Fibroblast of skin of back (primary cell): ENCODE data around the gene OSBP2. TPM values are rescaled to one million over a fixed set of nuclear protein-coding genes. Genes with fewer than 3 reads are reported as not detected.
"Not testable (repeated sequence)": the region's sequence is repeated elsewhere in the genome, so short reads cannot be mapped to it uniquely, and the experiment has no call there.

Experiments
- DNase-seq: peaks from one replicate; pipeline ENCODE4 v3.0.0-alpha.2; 2013
- polyA plus RNA-seq, 2 experiments: library from polyadenylated mRNA; unstranded; fragments of 120-200 nt; gene quantifications; one replicate each; pipeline ENCODE4 v1.2.1, GENCODE V29; 2013; ENCODE audit not compliant: insufficient read length in 2 of 2

Gene OSBP2
- polyA plus RNA-seq (2013, experiment 1 of 2; ENCODE audit: insufficient read length), result 0.91 TPM
- polyA plus RNA-seq (2013, experiment 2 of 2; ENCODE audit: insufficient read length), result 1.3 TPM

- peak; percentile 20 for DNase-seq
Measured at GRCh38 chr22:30694640-30695350, at the start of gene OSBP2. OSBP2 (plus strand) TSS chr22:30694874; CDS start chr22:30694910, 36 bp downstream.

GRCh38 chr22:30646518-30647160 is 48.0 kb upstream of the OSBP2 start:
- DNase-seq, result no peak

GRCh38 chr22:30647536-30647935 is 47.1 kb upstream of the OSBP2 start:
- DNase-seq, result no peak

- no peak for DNase-seq
Measured at GRCh38 chr22:30648825-30649224, 45.8 kb upstream of the OSBP2 start.

- DNase-seq, result peak; percentile 86
Measured at GRCh38 chr22:30649430-30650007, 45.2 kb upstream of the OSBP2 start.

- DNase-seq, result no peak
Measured at GRCh38 chr22:30650508-30651116, 44.1 kb upstream of the OSBP2 start.

GRCh38 chr22:30652852-30653251 is 41.8 kb upstream of the OSBP2 start:
- DNase-seq, result no peak

GRCh38 chr22:30654361-30654760 is 40.3 kb upstream of the OSBP2 start:
- no peak for DNase-seq

- DNase-seq, result no peak
Measured at GRCh38 chr22:30655532-30655931, 39.1 kb upstream of the OSBP2 start.

GRCh38 chr22:30662040-30662439 is 32.6 kb upstream of the OSBP2 start:
- DNase-seq, result no peak

- no peak for DNase-seq
Measured at GRCh38 chr22:30664798-30665197, 29.9 kb upstream of the OSBP2 start.

GRCh38 chr22:30665266-30665665 is 29.4 kb upstream of the OSBP2 start:
- no peak for DNase-seq

GRCh38 chr22:30665786-30666185 is 28.9 kb upstream of the OSBP2 start:
- no peak for DNase-seq

- DNase-seq, result no peak
Measured at GRCh38 chr22:30667107-30667493, 27.6 kb upstream of the OSBP2 start.

- peak; percentile 87 for DNase-seq
Measured at GRCh38 chr22:30667494-30668385, 26.9 kb upstream of the OSBP2 start, which contains the start of gene DUSP18. DUSP18 (minus strand) TSS chr22:30667875; CDS start chr22:30664003, 3,872 bp downstream.

- peak; percentile 5 for DNase-seq
Measured at GRCh38 chr22:30668386-30668710, 26.3 kb upstream of the OSBP2 start.

- no peak for DNase-seq
Measured at GRCh38 chr22:30671071-30671470, 23.6 kb upstream of the OSBP2 start.

- DNase-seq, result no peak
Measured at GRCh38 chr22:30673136-30673535, 21.5 kb upstream of the OSBP2 start.

- DNase-seq, result no peak
Measured at GRCh38 chr22:30674482-30674881, 20.2 kb upstream of the OSBP2 start.

- no peak for DNase-seq
Measured at GRCh38 chr22:30675436-30675835, 19.2 kb upstream of the OSBP2 start.

- DNase-seq, result not testable (repeated sequence)
Measured at GRCh38 chr22:30676565-30676964, 18.1 kb upstream of the OSBP2 start.
